ENCODE results near the gene MAP2K6. TPM values are rescaled to one million over a fixed set of nuclear protein-coding genes. Genes with fewer than 3 reads are reported as not detected.
A peak's percentile ranks its signal among the peaks of the same experiment; 100 is the strongest.

The MAP2K6 gene
- total and polyA plus RNA-seq, 2 of the 8 experiments (the other 6 are each of a cell fraction or from before 2014, with no cell fraction given), result 11.0 to 44.1 TPM

DNA sequence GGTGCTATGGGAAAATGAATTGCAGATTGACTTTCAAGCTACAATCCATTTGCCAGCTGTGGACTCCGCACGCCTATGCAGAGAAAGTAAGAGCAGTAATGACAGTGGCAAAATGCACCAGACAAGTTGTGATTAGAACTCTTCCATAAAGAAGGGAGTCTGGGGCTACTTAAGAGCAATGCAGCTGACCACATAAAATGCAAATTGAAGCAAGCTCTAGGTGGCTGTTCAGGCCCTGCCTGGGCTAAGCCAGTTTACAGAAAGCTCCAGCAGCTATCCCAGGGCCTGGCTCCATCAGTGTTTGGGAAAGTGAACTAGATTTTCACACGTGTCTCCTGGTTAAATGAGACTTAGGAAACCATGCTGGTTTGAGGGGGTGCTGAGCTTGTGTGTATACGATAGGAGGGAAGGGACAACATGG, 2.2 kb upstream of the MAP2K6 start:
- peaks cover 9% of the 10 kb centered on the region; the same call in 1 of the 2 replicates for H3K23me2 ChIP-seq (ENCODE audit: low read depth, low read length)
- H4K91ac ChIP-seq (replicated peaks; ENCODE audit: insufficient read length, low read length), result no peak overlapping the region
- H3K27ac ChIP-seq (ENCODE audit: low read depth, low read length), result no peak overlapping the region
- H2BK5ac ChIP-seq (ENCODE audit: low read depth, low read length), result no peak overlapping the region
- 0 out of 2 replicates have a peak overlapping the region, but pooled peaks have one; percentile 3 for H2BK20ac ChIP-seq (ENCODE audit: low read length)
- ChIA-PET CTCF (ENCODE audit: partially characterized antibody) (interaction anchor here (0.9 to 1.8 kb wide), 8 partner anchors 12 to 755 kb away, joined by 3 to 6 read pairs (median 4); no protein-coding TSS in a partner anchor), POLR2A (ENCODE audit: partially characterized antibody) (interaction anchor here (0.8 to 1.0 kb wide), 2 partner anchors 8 to 55 kb away, joined by 3 read pairs; no protein-coding TSS in a partner anchor)
- no peaks in the 10 kb centered on the region for H3K27me3 ChIP-seq (replicated peaks in 1 of 4; ENCODE audit: control insufficient read depth in 3 of 4, extremely low read depth in 1 of 4, insufficient read depth in 3 of 4, low read length in 3 of 4)
- TF ChIP-seq TBP (IDR thresholded peaks at IDR 0.05; ENCODE audit: low read depth, low read length), result no peak
- TF ChIP-seq SP2 (IDR thresholded peaks at IDR 0.05; ENCODE audit: low read length), result no peak
- TF ChIP-seq KDM5A (IDR thresholded peaks at IDR 0.05; ENCODE audit: low read length), result no peak
- TF ChIP-seq SRF (IDR thresholded peaks at IDR 0.05; ENCODE audit: low read depth, low read length), result no peak
- no peak for TF ChIP-seq TAF1 (IDR thresholded peaks at IDR 0.05; ENCODE audit: low read depth, low read length)
- no peak for TF ChIP-seq BCL11A (IDR thresholded peaks at IDR 0.05; ENCODE audit: low read depth in 2 of 2, low read length in 2 of 2)
- no peak for TF ChIP-seq CBX8 (IDR thresholded peaks at IDR 0.05; ENCODE audit: borderline replicate concordance, low read depth, low read length)
- no peak for TF ChIP-seq HDAC6 (IDR thresholded peaks at IDR 0.05; ENCODE audit: low read depth, low read length)
- TF ChIP-seq, protein P1, sequence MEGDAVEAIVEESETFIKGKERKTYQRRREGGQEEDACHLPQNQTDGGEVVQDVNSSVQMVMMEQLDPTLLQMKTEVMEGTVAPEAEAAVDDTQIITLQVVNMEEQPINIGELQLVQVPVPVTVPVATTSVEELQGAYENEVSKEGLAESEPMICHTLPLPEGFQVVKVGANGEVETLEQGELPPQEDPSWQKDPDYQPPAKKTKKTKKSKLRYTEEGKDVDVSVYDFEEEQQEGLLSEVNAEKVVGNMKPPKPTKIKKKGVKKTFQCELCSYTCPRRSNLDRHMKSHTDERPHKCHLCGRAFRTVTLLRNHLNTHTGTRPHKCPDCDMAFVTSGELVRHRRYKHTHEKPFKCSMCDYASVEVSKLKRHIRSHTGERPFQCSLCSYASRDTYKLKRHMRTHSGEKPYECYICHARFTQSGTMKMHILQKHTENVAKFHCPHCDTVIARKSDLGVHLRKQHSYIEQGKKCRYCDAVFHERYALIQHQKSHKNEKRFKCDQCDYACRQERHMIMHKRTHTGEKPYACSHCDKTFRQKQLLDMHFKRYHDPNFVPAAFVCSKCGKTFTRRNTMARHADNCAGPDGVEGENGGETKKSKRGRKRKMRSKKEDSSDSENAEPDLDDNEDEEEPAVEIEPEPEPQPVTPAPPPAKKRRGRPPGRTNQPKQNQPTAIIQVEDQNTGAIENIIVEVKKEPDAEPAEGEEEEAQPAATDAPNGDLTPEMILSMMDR (IDR thresholded peaks at IDR 0.05; ENCODE audit: control extremely low read depth in 1 of 3, insufficient read depth in 1 of 3, low read depth in 1 of 3, low read length in 3 of 3), result no peak
- H3K79me2 ChIP-seq (ENCODE audit: control insufficient read depth in 1 of 2, insufficient read depth in 2 of 2, low read length in 2 of 2), result peaks cover 0 to 24% of the 10 kb centered on the region in 2 experiments; a peak in 2 of 4 replicates
- H2BK15ac ChIP-seq (ENCODE audit: low read length), result no peak overlapping the region
- no peak overlapping the region for H2BK12ac ChIP-seq (ENCODE audit: low read depth, low read length)
- H3K14ac ChIP-seq (ENCODE audit: insufficient read length), result no peak overlapping the region
- peaks cover 0 to 10% (median 2%) of the 10 kb centered on the region in 4 experiments; a peak in 5 of 7 replicates for H3K4me1 ChIP-seq (replicated peaks in 1 of 4; ENCODE audit: control insufficient read depth in 3 of 4, insufficient read depth in 4 of 4, low read length in 3 of 4)
- FAIRE-seq, result no peak
- H3K9me3 ChIP-seq (ENCODE audit: insufficient read depth in 2 of 2, low read depth in 1 of 2, low read length in 1 of 2), result no peaks in the 10 kb centered on the region
- peak overlapping the region; percentile 61; the same call in 1 of the 2 replicates for H2AFZ ChIP-seq (ENCODE audit: low read length)
- H4K5ac ChIP-seq (ENCODE audit: insufficient read length, low read depth, low read length), result no peak overlapping the region
- no peak overlapping the region for H3K23ac ChIP-seq (ENCODE audit: insufficient read length)
- DNase-seq (ENCODE audit: low read depth in 1 of 2, low spot score in 2 of 2), result no peak
- no peak overlapping the region for H2BK120ac ChIP-seq (replicated peaks; ENCODE audit: low read depth, low read length)
- peak overlapping the region; percentile 21 for H3K4ac ChIP-seq (replicated peaks; ENCODE audit: insufficient read length, low read depth, low read length)
- H3K4me3 ChIP-seq (ENCODE audit: extremely low read depth in 1 of 4, insufficient read depth in 2 of 4, low read depth in 3 of 4, low read length in 4 of 4), result no peak overlapping the region
- H4K8ac ChIP-seq (ENCODE audit: extremely low read depth, insufficient read depth, low read length), result no peak overlapping the region
- no peak overlapping the region for H2AK5ac ChIP-seq (ENCODE audit: low read depth, low read length)
- H3K9ac ChIP-seq (replicated peaks in 1 of 4; ENCODE audit: extremely low read depth in 1 of 4, low read depth in 3 of 4, low read length in 3 of 4), result no peak overlapping the region
- 81% methylated on average over 4 of the region's 4 CpGs; no CpG with 5 or more reads in 1 of the 2 experiments for WGBS, 2 experiments (ENCODE audit: extremely low coverage in 1 of 2, insufficient coverage in 1 of 2, insufficient read length in 1 of 2, insufficient replicate concordance in 2 of 2, low coverage in 1 of 2, low lambda C conversion rate in 2 of 2, missing lambda C conversion rate in 1 of 2)
- H4K20me1 ChIP-seq (replicated peaks in 1 of 2; ENCODE audit: control insufficient read depth in 1 of 2, insufficient read depth in 2 of 2, low read length in 2 of 2), result no peaks in the 10 kb centered on the region
- H3K36me3 ChIP-seq (ENCODE audit: control insufficient read depth in 2 of 4, insufficient read depth in 4 of 4, low read length in 3 of 4), result no peaks in the 10 kb centered on the region
- H3K56ac ChIP-seq (replicated peaks; ENCODE audit: insufficient read length, low read depth, low read length), result no peak overlapping the region
- H3K79me1 ChIP-seq (ENCODE audit: low read depth, low read length), result no peaks in the 10 kb centered on the region
- H3K4me2 ChIP-seq (ENCODE audit: insufficient read depth in 1 of 2, low read depth in 2 of 2, low read length in 2 of 2), result no peak overlapping the region
- H3K18ac ChIP-seq (ENCODE audit: extremely low read depth, low read length), result no peak overlapping the region

Data from H1 (cell line).